Ascending aorta (tissue), 2 donors: ENCODE data around the gene C12orf43. TPM values are rescaled to one million over a fixed set of nuclear protein-coding genes. Genes with fewer than 3 reads are reported as not detected.

Experiments used
- DNase-seq, 2 donors: peaks; one replicate each; pipeline ENCODE4 v3.0.0-alpha.2; 2019; ENCODE audit warnings: low spot score in 2 of 2
- H3K27ac ChIP-seq, 2 donors: fragments of 200-600 bp; sonication (generic); one replicate each; pipeline ENCODE4 v1.5.1; 2016 to 2017; ENCODE audit warnings: mild to moderate bottlenecking in 1 of 2
- H3K27me3 ChIP-seq: fragments of 200-600 bp; sonication (generic); one replicate; pipeline ENCODE4 v1.5.1; 2017
- H3K36me3 ChIP-seq, 2 donors: fragments of 200-600 bp; sonication (generic); one replicate each; pipeline ENCODE4 v1.5.1; 2016
- H3K4me1 ChIP-seq, 2 donors: fragments of 200-600 bp; sonication (generic); one replicate each; pipeline ENCODE4 v1.5.1; 2016 to 2017; ENCODE audit warnings: mild to moderate bottlenecking in 1 of 2
- H3K4me3 ChIP-seq, 2 donors: fragments of 200-600 bp; sonication (generic); one replicate each; pipeline ENCODE4 v1.5.1; 2016 to 2017; ENCODE audit warnings: mild to moderate bottlenecking in 1 of 2
- H3K9me3 ChIP-seq, 2 donors: fragments of 200-600 bp; sonication (generic); one replicate each; pipeline ENCODE4 v1.5.1; 2016
- CTCF ChIP-seq, 3 experiments: fragments of 200-600 bp in 2 of 3; fragments of 450-650 bp in 1 of 3; sonication (generic) in 2 of 3; IDR thresholded peaks; one replicate each; pipeline ENCODE4 v1.5.1; 2016 to 2019; ENCODE audit warnings: antibody characterized with exemption in 3 of 3, mild to moderate bottlenecking in 1 of 3, moderate library complexity in 1 of 3
- intact Hi-C: fragments of 100-400 bp; cut with DNase I; formaldehyde crosslinking; loops from one replicate; pipeline ENCODE4 v1.15.1; 2023
- total RNA-seq: library from RNA; depleted of rRNA; stranded (reverse); fragments of >200 nt; gene quantifications from one replicate; pipeline ENCODE4 v1.1.0, GENCODE V29; 2016

C12orf43 gene
- total RNA-seq, 1 donor from 2014 or later, result 47.1 TPM

GRCh38 chr12:120994589-120995337 is 21.5 kb downstream of the C12orf43 start:
- no peaks in the 10 kb centered on the region for H3K27me3 ChIP-seq
- intact Hi-C loops, result no loop called here
- peaks cover 0 to 1% of the 10 kb centered on the region in 2 donors for H3K4me1 ChIP-seq
- H3K9me3 ChIP-seq, result no peaks in the 10 kb centered on the region
- H3K36me3 ChIP-seq, result no peaks in the 10 kb centered on the region
- no peak overlapping the region for H3K27ac ChIP-seq
- TF ChIP-seq CTCF (IDR thresholded peaks at IDR 0.05), result no peak
- H3K4me3 ChIP-seq, result no peak overlapping the region
- no peak for DNase-seq

- H3K9me3 ChIP-seq, result no peaks in the 10 kb centered on the region
- no peak overlapping the region for H3K27ac ChIP-seq
- no peaks in the 10 kb centered on the region for H3K4me1 ChIP-seq
- H3K4me3 ChIP-seq, result no peak overlapping the region
- no peaks in the 10 kb centered on the region for H3K27me3 ChIP-seq
- DNase-seq, result no peak
- H3K36me3 ChIP-seq, result no peaks in the 10 kb centered on the region
- TF ChIP-seq CTCF (IDR thresholded peaks at IDR 0.05), result no peak
- intact Hi-C loops, result no loop called here
These were observed 22.2 kb downstream of the C12orf43 start for GRCh38 chr12:120994059-120994458.

- DNase-seq, result no peak
- Histone ChIP-seq H3K27me3 (no peaks in the 10 kb centered on the region), H3K4me3 (no peak overlapping the region), H3K27ac (no peak overlapping the region), H3K4me1 (no peaks in the 10 kb centered on the region), H3K36me3 (no peaks in the 10 kb centered on the region), H3K9me3 (no peaks in the 10 kb centered on the region)
- intact Hi-C loops, result no loop called here
- TF ChIP-seq CTCF (IDR thresholded peaks at IDR 0.05), result no peak
These were observed 22.8 kb downstream of the C12orf43 start for GRCh38 chr12:120993496-120993895.

- H3K4me3 ChIP-seq, result no peak overlapping the region
- intact Hi-C loops, result no loop called here
- no peaks in the 10 kb centered on the region for H3K27me3 ChIP-seq
- no peak for TF ChIP-seq CTCF (IDR thresholded peaks at IDR 0.05)
- DNase-seq, result no peak
- no peaks in the 10 kb centered on the region for H3K9me3 ChIP-seq
- no peaks in the 10 kb centered on the region for H3K4me1 ChIP-seq
- no peaks in the 10 kb centered on the region for H3K36me3 ChIP-seq
- no peak overlapping the region for H3K27ac ChIP-seq
These were observed 23.3 kb downstream of the C12orf43 start for GRCh38 chr12:120992989-120993388.

GRCh38 chr12:120991965-120992364 is 24.3 kb downstream of the C12orf43 start:
- intact Hi-C loops, result no loop called here
- TF ChIP-seq CTCF (IDR thresholded peaks at IDR 0.05), result no peak
- Histone ChIP-seq H3K27me3 (no peaks in the 10 kb centered on the region), H3K9me3 (no peaks in the 10 kb centered on the region), H3K36me3 (no peaks in the 10 kb centered on the region), H3K4me1 (no peaks in the 10 kb centered on the region), H3K27ac (no peak overlapping the region), H3K4me3 (no peak overlapping the region)
- DNase-seq, result no peak
